Cardiac muscle cell (in vitro differentiated cells and primary cell): ENCODE data around the gene LAMTOR3. TPM values are rescaled to one million over a fixed set of nuclear protein-coding genes. Genes with fewer than 3 reads are reported as not detected.

Experiments
- DNase-seq, 2 donors: peaks; one replicate each; pipeline versions ENCODE4 v3.0.0 to v3.0.0-alpha.2; 2010 to 2017; ENCODE audit warnings: low read depth in 1 of 2, low spot score in 1 of 2
- H3K27ac ChIP-seq: fragments of 200-600 bp; sonication (generic); 2 replicates; pipeline ENCODE4 v1.5.1; 2016
- H3K27me3 ChIP-seq: fragments of 200-600 bp; sonication (generic); 2 replicates; pipeline ENCODE4 v1.6.0; 2016; ENCODE audit warnings: control low read depth
- H3K36me3 ChIP-seq: fragments of 200-600 bp; sonication (generic); 2 replicates; pipeline ENCODE4 v1.5.1; 2016; ENCODE audit warnings: control low read depth
- H3K4me1 ChIP-seq: fragments of 200-600 bp; sonication (generic); 2 replicates; pipeline ENCODE4 v1.8.1; 2017; ENCODE audit warnings: low read depth, mild to moderate bottlenecking, mixed run types
- H3K4me3 ChIP-seq: fragments of 200-600 bp; sonication (generic); 2 replicates; pipeline ENCODE4 v1.5.1; 2016; ENCODE audit warnings: mild to moderate bottlenecking
- H3K9me3 ChIP-seq: fragments of 200-600 bp; sonication (generic); 2 replicates; pipeline ENCODE4 v1.5.1; 2017; ENCODE audit warnings: low read depth, mild to moderate bottlenecking, control low read depth
- CTCF ChIP-seq: IDR thresholded peaks from 2 replicates; pipeline ENCODE4 v1.5.1; 2012; ENCODE audit warnings: low read depth, mild to moderate bottlenecking, low read length
- polyA plus RNA-seq: library from polyadenylated mRNA; unstranded; fragments of >200 nt; fragmentation: Nextera tagmentation; extraction: Ambion mirVana; gene quantifications from 2 replicates; pipeline ENCODE4 v1.2.1, GENCODE V29; 2016
- total RNA-seq: library from RNA; depleted of rRNA; stranded (reverse); fragments of >200 nt; gene quantifications from 2 replicates; pipeline ENCODE4 v1.2.3, GENCODE V29; 2016

The LAMTOR3 gene
- total and polyA plus RNA-seq, 2 experiments from 2014 or later = 24.8 to 77.1 TPM

- TF ChIP-seq CTCF = no peak
Observed at GRCh38 chr4:99891351-99891750, 2.9 kb downstream of the LAMTOR3 start.

GRCh38 chr4:99887837-99888236 lies 6.4 kb downstream of the LAMTOR3 start:
- DNase-seq = peak in 1 of 2 donors; percentile 33
- no peak overlapping the region for H3K27ac ChIP-seq
- TF ChIP-seq CTCF = no peak
- H3K27me3 ChIP-seq = no peaks in the 10 kb centered on the region
- H3K36me3 ChIP-seq = peaks cover 5% of the 10 kb centered on the region
- peaks cover under 1% of the 10 kb centered on the region for H3K4me1 ChIP-seq
- no peaks in the 10 kb centered on the region for H3K9me3 ChIP-seq
- no peak overlapping the region for H3K4me3 ChIP-seq

More at GRCh38 chr4:99891351-99891750, 2.9 kb downstream of the LAMTOR3 start:
- H3K9me3 ChIP-seq = no peaks in the 10 kb centered on the region
- no peak for DNase-seq
- H3K27me3 ChIP-seq = no peaks in the 10 kb centered on the region
- no peak overlapping the region for H3K27ac ChIP-seq
- H3K4me1 ChIP-seq = peaks cover 8% of the 10 kb centered on the region
- no peaks in the 10 kb centered on the region for H3K36me3 ChIP-seq
- H3K4me3 ChIP-seq = no peak overlapping the region

- no peak overlapping the region for H3K4me3 ChIP-seq
- no peaks in the 10 kb centered on the region for H3K9me3 ChIP-seq
- peaks cover 20% of the 10 kb centered on the region for H3K36me3 ChIP-seq
- no peak for TF ChIP-seq CTCF
- H3K27ac ChIP-seq = no peak overlapping the region
- H3K4me1 ChIP-seq = no peaks in the 10 kb centered on the region
- peak in 1 of 2 donors; percentile 73 for DNase-seq
- no peaks in the 10 kb centered on the region for H3K27me3 ChIP-seq
Observed at GRCh38 chr4:99886146-99886545, 8.1 kb downstream of the LAMTOR3 start.

GRCh38 chr4:99885687-99886086 lies 8.5 kb downstream of the LAMTOR3 start:
- no peak for DNase-seq
- Histone ChIP-seq H3K9me3 (no peaks in the 10 kb centered on the region), H3K27ac (no peak overlapping the region), H3K36me3 (peaks cover 23% of the 10 kb centered on the region), H3K4me1 (no peaks in the 10 kb centered on the region), H3K4me3 (no peak overlapping the region), H3K27me3 (no peaks in the 10 kb centered on the region)
- TF ChIP-seq CTCF = no peak

GRCh38 chr4:99885063-99885664 lies 9.1 kb downstream of the LAMTOR3 start:
- H3K27me3 ChIP-seq = no peaks in the 10 kb centered on the region
- no peak overlapping the region for H3K27ac ChIP-seq
- TF ChIP-seq CTCF = peak; percentile 40
- H3K4me3 ChIP-seq = no peak overlapping the region
- H3K36me3 ChIP-seq = peaks cover 28% of the 10 kb centered on the region
- DNase-seq = peak; percentile 51 to 61
- H3K4me1 ChIP-seq = no peaks in the 10 kb centered on the region
- H3K9me3 ChIP-seq = no peaks in the 10 kb centered on the region
